ENCODE measurements around the gene TCTN3.

- TF ChIP-seq, protein P1, sequence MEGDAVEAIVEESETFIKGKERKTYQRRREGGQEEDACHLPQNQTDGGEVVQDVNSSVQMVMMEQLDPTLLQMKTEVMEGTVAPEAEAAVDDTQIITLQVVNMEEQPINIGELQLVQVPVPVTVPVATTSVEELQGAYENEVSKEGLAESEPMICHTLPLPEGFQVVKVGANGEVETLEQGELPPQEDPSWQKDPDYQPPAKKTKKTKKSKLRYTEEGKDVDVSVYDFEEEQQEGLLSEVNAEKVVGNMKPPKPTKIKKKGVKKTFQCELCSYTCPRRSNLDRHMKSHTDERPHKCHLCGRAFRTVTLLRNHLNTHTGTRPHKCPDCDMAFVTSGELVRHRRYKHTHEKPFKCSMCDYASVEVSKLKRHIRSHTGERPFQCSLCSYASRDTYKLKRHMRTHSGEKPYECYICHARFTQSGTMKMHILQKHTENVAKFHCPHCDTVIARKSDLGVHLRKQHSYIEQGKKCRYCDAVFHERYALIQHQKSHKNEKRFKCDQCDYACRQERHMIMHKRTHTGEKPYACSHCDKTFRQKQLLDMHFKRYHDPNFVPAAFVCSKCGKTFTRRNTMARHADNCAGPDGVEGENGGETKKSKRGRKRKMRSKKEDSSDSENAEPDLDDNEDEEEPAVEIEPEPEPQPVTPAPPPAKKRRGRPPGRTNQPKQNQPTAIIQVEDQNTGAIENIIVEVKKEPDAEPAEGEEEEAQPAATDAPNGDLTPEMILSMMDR (IDR thresholded peaks at IDR 0.05), result no peak
- TF ChIP-seq POLR2AphosphoS5 (IDR thresholded peaks at IDR 0.05), result no peak
Measured at GRCh38 chr10:95648138-95648537, 45.6 kb downstream of the TCTN3 start.

Measured in suprapubic skin (tissue), 3 donors.